B cell (primary cell): ENCODE measurements around the gene DSC1. TPM values are rescaled to one million over a fixed set of nuclear protein-coding genes. Genes with fewer than 3 reads are reported as not detected.

ENCODE experiments used
- ATAC-seq: fragments of 200-7000 bp; cut with Tn5 transposase; one replicate; pipeline ENCODE4 v1.10.0; 2021; ENCODE audit warnings: low read depth, mild to moderate bottlenecking, moderate number of reproducible peaks, moderate library complexity
- CTCF ChIA-PET: fragments of 350-600 bp; sonication (Branson Sonifier 250); formaldehyde crosslinking; loops from one replicate; lab custom pipeline; 2021; ENCODE audit warnings: antibody characterized with exemption, inconsistent platforms; lab: Charles Lee
- POLR2A ChIA-PET: fragments of 350-600 bp; sonication (Branson Sonifier 250); formaldehyde crosslinking; loops from one replicate; lab custom pipeline; 2021; ENCODE audit warnings: antibody characterized with exemption; lab: Charles Lee
- DNase-seq: peaks from one replicate; pipeline ENCODE4 v3.0.0; 2013
- H2AFZ ChIP-seq: 2 replicates; pipeline ENCODE4 v1.6.1; 2012; ENCODE audit warnings: mild to moderate bottlenecking, low read depth, low read length; ENCODE audit not compliant: insufficient read depth, poor library complexity, severe bottlenecking
- H3K27ac ChIP-seq, 2 donors: 1 replicate in 1 of 2; 2 replicates in 1 of 2; pipeline ENCODE4 v1.5.1; 2012 to 2013; ENCODE audit warnings: low read length in 2 of 2, mild to moderate bottlenecking in 2 of 2, moderate library complexity in 1 of 2
- H3K27me3 ChIP-seq, 4 experiments: fragments of 200-600 bp in 1 of 4; sonication (generic) in 1 of 4; replicated peaks in 1 of 4; 1 replicate in 2 of 4; 2 replicates in 2 of 4; pipeline versions ENCODE4 v1.6.1 to v1.7.0; 2013 to 2016; ENCODE audit warnings: low read length in 3 of 4, mild to moderate bottlenecking in 2 of 4, mixed read lengths in 1 of 4, moderate library complexity in 1 of 4; ENCODE audit not compliant: insufficient read depth in 4 of 4, control insufficient read depth in 3 of 4; ENCODE audit errors: control extremely low read depth in 1 of 4
- H3K36me3 ChIP-seq, 2 experiments: replicated peaks in 1 of 2; 1 replicate in 1 of 2; 2 replicates in 1 of 2; pipeline versions ENCODE4 v1.6.1 to v1.7.1; 2013; ENCODE audit warnings: low read length in 1 of 2; ENCODE audit not compliant: insufficient read depth in 2 of 2, control insufficient read depth in 1 of 2; ENCODE audit errors: control extremely low read depth in 1 of 2, extremely low read depth in 1 of 2
- H3K4me1 ChIP-seq, 2 donors: fragments of 200-600 bp in 1 of 2; sonication (generic) in 1 of 2; 1 replicate in 1 of 2; 2 replicates in 1 of 2; pipeline versions ENCODE4 v1.5.1 to v1.6.1; 2013 to 2017; ENCODE audit warnings: low read length in 2 of 2; ENCODE audit not compliant: control insufficient read depth in 2 of 2, insufficient read depth in 2 of 2
- H3K4me2 ChIP-seq: replicated peaks from 2 replicates; pipeline ENCODE3; 2012; ENCODE audit warnings: mild to moderate bottlenecking, low read depth, low read length; ENCODE audit not compliant: poor library complexity, severe bottlenecking
- H3K4me3 ChIP-seq, 5 experiments: fragments of 200-600 bp in 1 of 5; sonication (generic) in 1 of 5; 1 replicate in 3 of 5; 2 replicates in 2 of 5; pipeline versions ENCODE4 v1.5.1 to v1.7.0; 2011 to 2016; ENCODE audit warnings: low read length in 4 of 5, mild to moderate bottlenecking in 4 of 5, low read depth in 2 of 5, control low read depth in 1 of 5, moderate library complexity in 1 of 5; ENCODE audit not compliant: insufficient read depth in 1 of 5; ENCODE audit errors: control extremely low read depth in 1 of 5, extremely low read depth in 1 of 5
- H3K79me2 ChIP-seq: fragments of 200-600 bp; sonication (generic); one replicate; pipeline ENCODE4 v1.6.0; 2016; ENCODE audit warnings: low read length; ENCODE audit not compliant: control insufficient read depth, insufficient read depth
- H3K9ac ChIP-seq: fragments of 200-600 bp; sonication (generic); 2 replicates; pipeline ENCODE4 v1.6.1; 2017; ENCODE audit warnings: mild to moderate bottlenecking, low read length, moderate library complexity
- H3K9me3 ChIP-seq, 3 donors: one replicate each; pipeline versions ENCODE4 v1.6.1 to v1.7.1; 2013; ENCODE audit warnings: low read length in 2 of 3; ENCODE audit not compliant: control insufficient read depth in 2 of 3, insufficient read depth in 1 of 3; ENCODE audit errors: control extremely low read depth in 1 of 3
- H4K20me1 ChIP-seq: 2 replicates; pipeline ENCODE4 v1.6.0; 2012; ENCODE audit warnings: mild to moderate bottlenecking, low read length; ENCODE audit not compliant: insufficient read depth, control insufficient read depth, poor library complexity, severe bottlenecking
- H3K27ac Mint-ChIP-seq: one replicate; pipeline ENCODE4 v1.8.0; 2021; ENCODE audit warnings: mixed read lengths
- H3K27me3 Mint-ChIP-seq: one replicate; pipeline ENCODE4 v1.8.0; 2021; ENCODE audit warnings: mixed read lengths
- H3K4me1 Mint-ChIP-seq: one replicate; pipeline ENCODE4 v1.8.0; 2021; ENCODE audit warnings: mixed read lengths
- H3K4me3 Mint-ChIP-seq: one replicate; pipeline ENCODE4 v1.8.0; 2021; ENCODE audit warnings: mixed read lengths
- H3K9me3 Mint-ChIP-seq: one replicate; pipeline ENCODE4 v1.8.0; 2022; ENCODE audit warnings: mixed read lengths; ENCODE audit not compliant: insufficient read depth
- CTCF ChIP-seq: fragments of 200-600 bp; IDR thresholded peaks from one replicate; pipeline ENCODE4 v1.8.0; 2022; ENCODE audit warnings: antibody characterized with exemption, mild to moderate bottlenecking
- EZH2 ChIP-seq: IDR thresholded peaks from 2 replicates; pipeline ENCODE4 v1.6.1; 2012; ENCODE audit warnings: borderline replicate concordance, low read depth, mild to moderate bottlenecking, moderate library complexity, low read length; ENCODE audit not compliant: insufficient read depth, poor library complexity, severe bottlenecking
- WGBS: methylation state at CpG from one replicate; pipeline ENCODE4 v1.1.5; 2013; ENCODE audit warnings: missing lambda C conversion rate; ENCODE audit not compliant: insufficient coverage; 5-methylcytosine and 5-hydroxymethylcytosine counted together
- intact Hi-C: fragments of 100-400 bp; cut with micrococcal nuclease; formaldehyde crosslinking; loops from one replicate; pipeline ENCODE4 v1.10.0; 2022
- polyA minus RNA-seq: library from RNA; depleted of rRNA, polyadenylated mRNA; stranded (reverse); fragments of >200 nt; gene quantifications from 2 replicates; pipeline ENCODE4 v1.2.3, GENCODE V29; 2012
- polyA plus RNA-seq: library from polyadenylated mRNA; depleted of rRNA; stranded (reverse); fragments of >200 nt; gene quantifications from 2 replicates; pipeline ENCODE4 v1.2.3, GENCODE V29; 2012
- total RNA-seq, 2 donors: library from RNA; stranded (reverse); fragments of 120-200 nt in 1 of 2; gene quantifications; 1 replicate in 1 of 2; 2 replicates in 1 of 2; pipeline versions ENCODE4 v1.2.3 to v1.2.4, GENCODE V29; 2013 to 2022

The DSC1 gene
- not detected in 2 replicates for total RNA-seq
- total RNA-seq (2013): not detected
- not detected in 2 replicates for polyA plus RNA-seq
- 0.07 TPM in 1 of 2 replicates, not detected in the other for polyA minus RNA-seq

DNA sequence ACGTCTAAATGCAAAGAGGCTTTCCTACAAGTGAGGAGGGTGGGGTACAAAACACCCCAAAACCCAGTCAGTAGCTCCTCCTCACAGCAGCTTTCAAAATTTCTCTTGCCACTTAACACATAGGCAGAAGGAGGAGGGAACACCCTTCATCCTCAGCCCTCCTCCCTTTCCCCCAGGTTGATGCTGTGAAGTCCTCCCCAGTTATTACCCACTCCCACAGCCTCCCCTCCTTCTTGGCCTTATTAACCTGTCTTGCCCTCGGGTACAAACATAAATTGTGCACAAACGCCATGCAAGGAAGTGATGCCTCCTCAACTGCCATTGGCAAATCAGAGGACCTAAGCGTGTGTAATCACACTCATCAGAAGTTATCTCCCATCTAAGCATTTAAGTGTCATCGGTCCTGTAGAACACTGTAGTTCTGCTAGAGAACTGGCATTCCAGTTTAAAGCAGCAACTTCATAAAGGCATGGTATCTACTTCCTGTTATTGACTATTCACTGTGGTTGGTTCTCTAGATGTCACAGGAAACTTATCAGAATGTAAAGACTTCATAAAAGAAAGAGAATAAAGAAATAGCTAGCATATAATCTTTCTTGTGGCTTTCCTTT, at the start of gene DSC1:
DSC1 (minus strand) TSS at position 32 of the 611 bp plus-strand sequence. CDS start 262 bp downstream, outside the sequence.
- Mint-ChIP-seq H3K27me3 (no peaks in the 10 kb centered on the region), H3K27ac (no peak within 1 kb of the TSS), H3K9me3 (no peaks in the 10 kb centered on the region), H3K4me3 (no peak within 1 kb of the TSS), H3K4me1 (no peaks in the 10 kb centered on the region)
- no peak within 1 kb of the TSS for H3K27ac ChIP-seq
- no peak within 1 kb of the TSS for H3K9ac ChIP-seq
- no peak for TF ChIP-seq EZH2
- no peak for TF ChIP-seq CTCF
- H3K4me1 ChIP-seq: no peaks in the 10 kb centered on the region
- H4K20me1 ChIP-seq: no peaks in the 10 kb centered on the region
- WGBS: 76% methylated on average over 3 of the region's 5 CpGs
- intact Hi-C loops: no loop called here
- H2AFZ ChIP-seq: no peak within 1 kb of the TSS
- H3K4me2 ChIP-seq: no peak within 1 kb of the TSS
- H3K27me3 ChIP-seq: no peaks in the 10 kb centered on the region
- DNase-seq: no peak
- H3K36me3 ChIP-seq: no peaks in the 10 kb centered on the region
- ATAC-seq: no peak
- peaks cover 0 to 3% (median 0%) of the 10 kb centered on the region in 3 donors for H3K9me3 ChIP-seq
- no peaks in the 10 kb centered on the region for H3K79me2 ChIP-seq
- no peak within 1 kb of the TSS for H3K4me3 ChIP-seq
- ChIA-PET CTCF (interaction anchor here (0.6 kb wide), 1 partner anchor 88 kb away, joined by 4 read pairs; no protein-coding TSS in a partner anchor), POLR2A (no interaction called here)

- Mint-ChIP-seq H3K9me3 (no peaks in the 10 kb centered on the region), H3K27ac (no peak overlapping the region), H3K4me1 (no peaks in the 10 kb centered on the region), H3K4me3 (no peak overlapping the region), H3K27me3 (no peaks in the 10 kb centered on the region)
- H3K79me2 ChIP-seq: no peaks in the 10 kb centered on the region
- intact Hi-C loops: no loop called here
- H4K20me1 ChIP-seq: no peaks in the 10 kb centered on the region
- no peaks in the 10 kb centered on the region for H3K36me3 ChIP-seq
- no peaks in the 10 kb centered on the region for H3K4me1 ChIP-seq
- no peak overlapping the region for H3K4me2 ChIP-seq
- no peaks in the 10 kb centered on the region for H3K9me3 ChIP-seq
- ATAC-seq (no peak), DNase-seq (no peak)
- no peak overlapping the region for H3K4me3 ChIP-seq
- ChIA-PET POLR2A (no interaction called here), CTCF (no interaction called here)
- no peak overlapping the region for H3K27ac ChIP-seq
- H3K9ac ChIP-seq: no peak overlapping the region
- no CpG with 5 or more reads among the region's 1 CpG for WGBS
- TF ChIP-seq EZH2: no peak
- TF ChIP-seq CTCF: no peak
- H3K27me3 ChIP-seq: no peaks in the 10 kb centered on the region
- no peak overlapping the region for H2AFZ ChIP-seq
These were observed 48.4 kb upstream of the DSC1 start for GRCh38 chr18:31211047-31211446.
